GM23338 (cell line): ENCODE data around the gene EXOC4. TPM values are rescaled to one million over a fixed set of nuclear protein-coding genes. Genes with fewer than 3 reads are reported as not detected.

Experiments
- ATAC-seq: fragments of 200-7000 bp; cut with Tn5 transposase; 3 replicates; pipeline ENCODE4 v1.9.1; 2020
- DNase-seq: peaks from one replicate; pipeline ENCODE4 v3.0.0-alpha.2; 2015; ENCODE audit warnings: low spot score
- H2AFZ ChIP-seq: fragments of 200-600 bp; sonication (generic); 2 replicates; pipeline ENCODE4 v1.8.0; 2016; ENCODE audit warnings: antibody characterized with exemption, mild to moderate bottlenecking, moderate library complexity
- H3F3A ChIP-seq: fragments of 200-600 bp; sonication (generic); replicated peaks from 2 replicates; pipeline ENCODE4 v1.8.0; 2017; ENCODE audit warnings: antibody characterized with exemption, mixed run types, low read depth
- H3K27ac ChIP-seq: fragments of 200-600 bp; sonication (generic); 2 replicates; pipeline ENCODE4 v1.6.1; 2016; ENCODE audit warnings: low read depth
- H3K27me3 ChIP-seq: fragments of 200-600 bp; sonication (generic); 2 replicates; pipeline ENCODE4 v1.8.0; 2016; ENCODE audit warnings: mild to moderate bottlenecking, mixed run types, moderate library complexity; ENCODE audit not compliant: insufficient read depth
- H3K36me3 ChIP-seq: fragments of 200-600 bp; sonication (generic); 2 replicates; pipeline ENCODE4 v1.8.0; 2016; ENCODE audit warnings: mild to moderate bottlenecking; ENCODE audit not compliant: insufficient read depth
- H3K4me1 ChIP-seq: fragments of 200-600 bp; sonication (generic); 2 replicates; pipeline ENCODE4 v1.8.0; 2016; ENCODE audit warnings: mild to moderate bottlenecking, moderate library complexity; ENCODE audit not compliant: insufficient read depth
- H3K4me2 ChIP-seq: fragments of 200-600 bp; sonication (generic); 2 replicates; pipeline ENCODE4 v1.7.1; 2017; ENCODE audit warnings: mixed run types
- H3K4me3 ChIP-seq: fragments of 200-600 bp; sonication (generic); 2 replicates; pipeline ENCODE4 v1.6.1; 2016; ENCODE audit warnings: mixed run types
- H3K79me2 ChIP-seq: fragments of 200-600 bp; sonication (generic); replicated peaks from 2 replicates; pipeline ENCODE4 v1.8.0; 2017; ENCODE audit warnings: mild to moderate bottlenecking; ENCODE audit not compliant: insufficient read depth
- H3K9me2 ChIP-seq: fragments of 200-600 bp; sonication (generic); 2 replicates; pipeline ENCODE4 v1.8.0; 2017; ENCODE audit not compliant: insufficient read depth
- H4K20me1 ChIP-seq: fragments of 200-600 bp; sonication (generic); replicated peaks from 2 replicates; pipeline ENCODE4 v1.8.0; 2017; ENCODE audit warnings: mild to moderate bottlenecking; ENCODE audit not compliant: insufficient read depth
- H3K27ac Mint-ChIP-seq: 2 replicates; pipeline ENCODE4 v1.8.0; 2020; ENCODE audit warnings: inconsistent platforms, mild to moderate bottlenecking, moderate library complexity, mixed read lengths
- H3K27me3 Mint-ChIP-seq: 3 replicates; pipeline ENCODE4 v1.8.0; 2022; ENCODE audit warnings: low read depth, mild to moderate bottlenecking, moderate library complexity, mixed read lengths, inconsistent platforms; ENCODE audit not compliant: insufficient read depth, poor library complexity
- H3K36me3 Mint-ChIP-seq: 3 replicates; pipeline ENCODE4 v1.8.0; 2021; ENCODE audit warnings: low read depth, mild to moderate bottlenecking, inconsistent platforms, moderate library complexity, mixed read lengths
- H3K4me1 Mint-ChIP-seq: 3 replicates; pipeline ENCODE4 v1.8.0; 2020; ENCODE audit warnings: mild to moderate bottlenecking, inconsistent platforms, mixed read lengths
- H3K4me3 Mint-ChIP-seq: 3 replicates; pipeline ENCODE4 v1.8.0; 2021; ENCODE audit warnings: moderate library complexity, mild to moderate bottlenecking, inconsistent platforms, mixed read lengths
- H3K9me3 Mint-ChIP-seq: 3 replicates; pipeline ENCODE4 v1.8.0; 2020; ENCODE audit warnings: moderate library complexity, mild to moderate bottlenecking, inconsistent platforms, mixed read lengths
- EZH2 ChIP-seq: fragments of 200-600 bp; sonication (generic); IDR thresholded peaks from one replicate; pipeline ENCODE4 v1.8.0; 2017; ENCODE audit warnings: antibody characterized with exemption, mild to moderate bottlenecking, low read depth; ENCODE audit not compliant: unreplicated experiment
- JUNB ChIP-seq: IDR thresholded peaks from one replicate; pipeline ENCODE4 v1.6.1; 2016; ENCODE audit warnings: antibody characterized with exemption; ENCODE audit not compliant: unreplicated experiment
- NANOG ChIP-seq: IDR thresholded peaks from 2 replicates; pipeline ENCODE4 v1.6.1; 2016; ENCODE audit warnings: antibody characterized with exemption, borderline replicate concordance
- POLR2AphosphoS5 ChIP-seq: IDR thresholded peaks from 2 replicates; pipeline ENCODE4 v1.6.1; 2016; ENCODE audit warnings: antibody characterized with exemption, low read depth
- REST ChIP-seq: IDR thresholded peaks from one replicate; pipeline ENCODE4 v1.6.1; 2018; ENCODE audit warnings: antibody characterized with exemption; ENCODE audit not compliant: unreplicated experiment
- STAT1 ChIP-seq: IDR thresholded peaks from one replicate; pipeline ENCODE4 v1.6.1; 2016; ENCODE audit warnings: antibody characterized with exemption; ENCODE audit not compliant: unreplicated experiment
- ZNF114 ChIP-seq: fragments of 250-450 bp; sonication (Bioruptor Pico); IDR thresholded peaks from 2 replicates; pipeline ENCODE4 v1.5.0; 2020; ENCODE audit warnings: mild to moderate bottlenecking, moderate library complexity
- polyA plus RNA-seq: library from polyadenylated mRNA; unstranded; fragments of >200 nt; fragmentation: Nextera tagmentation; extraction: Ambion mirVana; gene quantifications from 2 replicates; pipeline ENCODE4 v1.2.1, GENCODE V29; 2016
- total RNA-seq: library from RNA; depleted of rRNA; stranded (reverse); fragments of >200 nt; shearing (Covaris generic); gene quantifications from 2 replicates; pipeline ENCODE4 v1.2.3, GENCODE V29; 2014
- TF ChIP-seq, protein P1 (sequence below), 2 experiments: fragments of 200-600 bp in 1 of 2; sonication (generic) in 1 of 2; conservative IDR thresholded peaks; 2 replicates each; pipeline versions ENCODE4 v1.5.1 to v1.6.1; 2016 to 2017; ENCODE audit warnings: antibody characterized with exemption in 2 of 2, low read depth in 2 of 2, mild to moderate bottlenecking in 2 of 2, moderate library complexity in 1 of 2
- TF ChIP-seq, protein P2 (sequence below): IDR thresholded peaks from 2 replicates; pipeline ENCODE4 v1.6.1; 2016; ENCODE audit warnings: antibody characterized with exemption

EXOC4 gene
- total and polyA plus RNA-seq, 2 experiments from 2014 or later: 37.5 to 52.7 TPM

DNA sequence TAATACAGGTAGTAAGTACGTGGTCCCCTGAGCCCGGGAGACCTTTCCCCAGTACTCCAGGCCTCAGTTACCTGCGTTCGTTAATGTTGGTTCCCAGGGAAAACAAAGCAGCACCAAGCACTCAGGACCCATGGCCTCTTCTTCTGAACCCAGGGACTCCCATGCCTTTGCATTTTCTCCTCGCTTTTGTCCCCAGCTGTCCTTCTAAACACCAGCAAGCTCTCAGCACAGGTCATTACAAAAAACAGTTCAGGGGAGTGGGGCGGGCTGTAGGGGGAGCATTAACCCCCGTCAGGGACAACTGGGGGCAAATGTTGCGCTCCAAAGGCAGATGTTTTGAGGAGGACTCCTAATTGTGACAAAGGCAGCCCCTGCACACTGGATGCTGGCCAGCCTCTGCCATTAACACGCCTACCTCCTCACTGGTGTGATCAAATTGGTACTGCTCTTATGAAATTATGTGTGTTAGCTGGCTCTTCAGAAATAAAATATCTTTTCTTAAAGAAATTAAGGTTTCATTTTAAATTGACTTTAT, 793.8 kb downstream of the EXOC4 start:
- no peaks in the 10 kb centered on the region for H4K20me1 ChIP-seq
- Mint-ChIP-seq H3K9me3 (no peaks in the 10 kb centered on the region), H3K27ac (peak overlapping the region; percentile 63; the same call in 1 of the 2 replicates), H3K36me3 (no peaks in the 10 kb centered on the region), H3K4me1 (peaks cover 17% of the 10 kb centered on the region), H3K27me3 (peaks cover 3% of the 10 kb centered on the region), H3K4me3 (no peak overlapping the region)
- ATAC-seq (peak; percentile 65), DNase-seq (peak; percentile 21)
- no peak overlapping the region for H2AFZ ChIP-seq
- H3K36me3 ChIP-seq: no peaks in the 10 kb centered on the region
- no peaks in the 10 kb centered on the region for H3F3A ChIP-seq
- H3K4me1 ChIP-seq: peaks cover 15% of the 10 kb centered on the region
- peak overlapping the region; percentile 16; the same call in 1 of the 2 replicates for H3K4me2 ChIP-seq
- no peak for TF ChIP-seq EZH2
- TF ChIP-seq, protein P1, sequence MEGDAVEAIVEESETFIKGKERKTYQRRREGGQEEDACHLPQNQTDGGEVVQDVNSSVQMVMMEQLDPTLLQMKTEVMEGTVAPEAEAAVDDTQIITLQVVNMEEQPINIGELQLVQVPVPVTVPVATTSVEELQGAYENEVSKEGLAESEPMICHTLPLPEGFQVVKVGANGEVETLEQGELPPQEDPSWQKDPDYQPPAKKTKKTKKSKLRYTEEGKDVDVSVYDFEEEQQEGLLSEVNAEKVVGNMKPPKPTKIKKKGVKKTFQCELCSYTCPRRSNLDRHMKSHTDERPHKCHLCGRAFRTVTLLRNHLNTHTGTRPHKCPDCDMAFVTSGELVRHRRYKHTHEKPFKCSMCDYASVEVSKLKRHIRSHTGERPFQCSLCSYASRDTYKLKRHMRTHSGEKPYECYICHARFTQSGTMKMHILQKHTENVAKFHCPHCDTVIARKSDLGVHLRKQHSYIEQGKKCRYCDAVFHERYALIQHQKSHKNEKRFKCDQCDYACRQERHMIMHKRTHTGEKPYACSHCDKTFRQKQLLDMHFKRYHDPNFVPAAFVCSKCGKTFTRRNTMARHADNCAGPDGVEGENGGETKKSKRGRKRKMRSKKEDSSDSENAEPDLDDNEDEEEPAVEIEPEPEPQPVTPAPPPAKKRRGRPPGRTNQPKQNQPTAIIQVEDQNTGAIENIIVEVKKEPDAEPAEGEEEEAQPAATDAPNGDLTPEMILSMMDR (conservative IDR thresholded peaks at IDR 0.05; ENCODE audit: low read depth in 2 of 2): peak in 1 of 2 experiments; percentile 20; a peak in 1 of 4 replicates
- no peaks in the 10 kb centered on the region for H3K27me3 ChIP-seq
- no peak overlapping the region for H3K27ac ChIP-seq
- 0 out of 2 replicates have a peak, but pooled peaks cover 6% of the 10 kb centered on the region for H3K9me2 ChIP-seq
- no peak overlapping the region for H3K4me3 ChIP-seq
- H3K79me2 ChIP-seq: no peaks in the 10 kb centered on the region

GRCh38 chr7:134047675-134048074, 794.8 kb downstream of the EXOC4 start:
- Histone ChIP-seq H3K79me2 (no peaks in the 10 kb centered on the region), H3K4me1 (peaks cover 15% of the 10 kb centered on the region), H3K27ac (no peak overlapping the region), H2AFZ (no peak overlapping the region), H4K20me1 (no peaks in the 10 kb centered on the region), H3K4me2 (no peak overlapping the region), H3F3A (no peaks in the 10 kb centered on the region), H3K9me2 (0 out of 2 replicates have a peak, but pooled peaks cover 6% of the 10 kb centered on the region), H3K4me3 (no peak overlapping the region), H3K27me3 (no peaks in the 10 kb centered on the region), H3K36me3 (no peaks in the 10 kb centered on the region)
- Mint-ChIP-seq H3K27ac (no peak overlapping the region), H3K9me3 (no peaks in the 10 kb centered on the region), H3K27me3 (peaks cover 3% of the 10 kb centered on the region), H3K4me1 (peaks cover 24% of the 10 kb centered on the region), H3K4me3 (no peak overlapping the region), H3K36me3 (no peaks in the 10 kb centered on the region)
- no peak for DNase-seq
- ATAC-seq: no peak
- TF ChIP-seq ZNF114 (CRISPR knock-in tag): no peak
- TF ChIP-seq, protein P2, sequence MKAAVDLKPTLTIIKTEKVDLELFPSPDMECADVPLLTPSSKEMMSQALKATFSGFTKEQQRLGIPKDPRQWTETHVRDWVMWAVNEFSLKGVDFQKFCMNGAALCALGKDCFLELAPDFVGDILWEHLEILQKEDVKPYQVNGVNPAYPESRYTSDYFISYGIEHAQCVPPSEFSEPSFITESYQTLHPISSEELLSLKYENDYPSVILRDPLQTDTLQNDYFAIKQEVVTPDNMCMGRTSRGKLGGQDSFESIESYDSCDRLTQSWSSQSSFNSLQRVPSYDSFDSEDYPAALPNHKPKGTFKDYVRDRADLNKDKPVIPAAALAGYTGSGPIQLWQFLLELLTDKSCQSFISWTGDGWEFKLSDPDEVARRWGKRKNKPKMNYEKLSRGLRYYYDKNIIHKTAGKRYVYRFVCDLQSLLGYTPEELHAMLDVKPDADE: no peak
- no peak for TF ChIP-seq STAT1
- no peak for TF ChIP-seq REST
- no peak for TF ChIP-seq POLR2AphosphoS5
- TF ChIP-seq NANOG: no peak
- no peak for TF ChIP-seq EZH2
- no peak for TF ChIP-seq JUNB
- TF ChIP-seq, protein P1 (conservative IDR thresholded peaks at IDR 0.05; ENCODE audit: low read depth in 2 of 2): no peak
